Stimulated activated naive CD4-positive, alpha-beta T cell (primary cell): ENCODE results near the gene RPS6KA3.
A peak's percentile ranks its signal among the peaks of the same experiment; 100 is the strongest.

Source experiments
- DNase-seq, 6 experiments: peaks; one replicate each; lab custom pipeline; 2025; lab: John Stamatoyannopoulos, UW

RPS6KA3 gene

GRCh38 chrX:20266810-20267606 is at the start of gene RPS6KA3:
TSS of gene RPS6KA3 (minus strand) at chrX:20266909. CDS start at chrX:20266632, 277 bp downstream.
- DNase-seq: peak; percentile 83 to 89 (median 88)

GRCh38 chrX:20315140-20315539 is 48.4 kb upstream of the RPS6KA3 start:
- DNase-seq: no peak

- DNase-seq: no peak
These were observed 47.2 kb upstream of the RPS6KA3 start for GRCh38 chrX:20313899-20314298.

- DNase-seq: no peak
These were observed 45.3 kb upstream of the RPS6KA3 start for GRCh38 chrX:20312018-20312417.

GRCh38 chrX:20311505-20311904 is 44.8 kb upstream of the RPS6KA3 start:
- no peak for DNase-seq

GRCh38 chrX:20309806-20310205 is 43.1 kb upstream of the RPS6KA3 start:
- no peak for DNase-seq

GRCh38 chrX:20306668-20307067 is 40.0 kb upstream of the RPS6KA3 start:
- no peak for DNase-seq

- DNase-seq: no peak
These were observed 34.1 kb upstream of the RPS6KA3 start for GRCh38 chrX:20300822-20301221.

- no peak for DNase-seq
These were observed 28.2 kb upstream of the RPS6KA3 start for GRCh38 chrX:20294957-20295356.

GRCh38 chrX:20294284-20294683 is 27.6 kb upstream of the RPS6KA3 start:
- DNase-seq: no peak

- no peak for DNase-seq
These were observed 18.8 kb upstream of the RPS6KA3 start for GRCh38 chrX:20285511-20285910.

- no peak for DNase-seq
These were observed 18.3 kb upstream of the RPS6KA3 start for GRCh38 chrX:20284992-20285391.

GRCh38 chrX:20284444-20284843 is 17.7 kb upstream of the RPS6KA3 start:
- DNase-seq: no peak

- DNase-seq: no peak
These were observed 14.2 kb upstream of the RPS6KA3 start for GRCh38 chrX:20280938-20281337.

GRCh38 chrX:20274121-20274520 is 7.4 kb upstream of the RPS6KA3 start:
- DNase-seq: no peak

- no peak for DNase-seq
These were observed 5.0 kb upstream of the RPS6KA3 start for GRCh38 chrX:20271730-20272129.

- no peak for DNase-seq
These were observed 4.5 kb upstream of the RPS6KA3 start for GRCh38 chrX:20271186-20271585.

- DNase-seq: no peak
These were observed 3.8 kb upstream of the RPS6KA3 start for GRCh38 chrX:20270562-20270890.

- DNase-seq: no peak
These were observed 3.3 kb upstream of the RPS6KA3 start for GRCh38 chrX:20269848-20270561.

- DNase-seq: peak in 1 of 6 experiments; percentile 21
These were observed 1.4 kb upstream of the RPS6KA3 start for GRCh38 chrX:20267931-20268701.

GRCh38 chrX:20267607-20267930 is 860 bp upstream of the RPS6KA3 start:
- no peak for DNase-seq

GRCh38 chrX:20265726-20266681 is 705 bp downstream of the RPS6KA3 start:
- peak in 5 of 6 experiments; percentile 20 to 29 (median 26) for DNase-seq
